Measurements from ENCODE around the gene KIAA1217.
A peak's percentile ranks its signal among the peaks of the same experiment; 100 is the strongest.

The KIAA1217 gene

DNA sequence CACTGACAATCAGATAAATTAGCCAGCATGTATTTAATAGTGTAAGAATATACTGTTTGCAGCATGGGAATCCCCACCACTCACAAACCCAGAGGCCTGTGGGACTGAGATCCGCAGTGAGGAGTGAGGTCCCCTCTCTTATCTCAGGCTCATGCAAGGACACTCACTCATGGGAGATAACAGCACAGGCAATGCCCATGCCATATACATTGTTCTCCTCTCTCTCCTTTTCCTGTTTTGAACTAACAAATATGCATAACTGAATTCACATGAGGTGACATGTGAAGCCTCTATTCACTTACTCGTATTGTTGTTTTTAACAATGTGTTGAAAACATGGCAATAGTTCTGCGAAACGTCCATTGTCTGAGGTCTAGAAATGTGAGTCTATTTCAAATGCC is 284.2 kb downstream of the KIAA1217 start:
- DNase-seq (ENCODE audit: low read depth in 4 of 4, low spot score in 1 of 4): no peak

DNA sequence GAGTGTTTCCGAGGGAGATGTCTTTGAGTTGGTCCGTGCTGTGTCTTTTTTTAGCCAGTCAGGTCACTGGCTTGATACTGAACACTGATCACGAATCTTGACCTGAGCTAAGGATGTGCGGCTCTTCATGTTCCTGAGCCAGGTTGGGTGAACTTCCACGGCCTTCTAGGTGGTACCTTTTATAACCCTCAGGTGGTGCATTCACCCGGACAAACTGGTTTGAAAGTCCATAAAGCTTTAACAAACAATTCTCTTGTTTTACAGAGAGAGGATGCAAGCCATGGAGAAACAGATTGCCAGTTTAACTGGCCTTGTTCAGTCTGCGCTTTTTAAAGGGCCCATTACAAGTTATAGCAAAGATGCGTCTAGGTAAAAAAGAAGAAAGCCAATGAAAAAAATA is 285.3 kb downstream of the KIAA1217 start:
- DNase-seq (ENCODE audit: low read depth in 4 of 4, low spot score in 1 of 4): no peak

DNA sequence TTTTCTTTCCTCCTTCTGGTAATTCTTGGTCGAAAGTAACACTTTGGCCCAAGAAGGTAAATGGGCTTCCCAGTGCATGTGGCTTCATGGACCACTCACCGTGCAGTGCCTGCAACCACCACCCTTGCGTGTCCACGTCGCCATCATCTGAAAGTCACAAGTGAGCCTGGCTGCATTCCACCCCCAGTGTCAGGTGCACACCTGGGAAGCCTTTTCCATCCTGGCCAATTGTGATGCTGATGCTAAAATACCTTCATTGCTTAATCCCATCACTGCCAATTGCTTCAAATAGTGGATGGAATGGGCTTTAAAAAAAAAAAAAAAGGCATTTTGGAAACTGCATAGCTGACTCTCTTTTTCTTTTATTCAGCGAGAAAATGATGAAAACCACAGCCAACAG is 285.8 kb downstream of the KIAA1217 start:
- no peak for DNase-seq (ENCODE audit: low read depth in 4 of 4, low spot score in 1 of 4)

GRCh38 chr10:24495666-24496460 is 286.9 kb downstream of the KIAA1217 start:
- DNase-seq (ENCODE audit: low read depth in 4 of 4, low spot score in 1 of 4): no peak

DNA sequence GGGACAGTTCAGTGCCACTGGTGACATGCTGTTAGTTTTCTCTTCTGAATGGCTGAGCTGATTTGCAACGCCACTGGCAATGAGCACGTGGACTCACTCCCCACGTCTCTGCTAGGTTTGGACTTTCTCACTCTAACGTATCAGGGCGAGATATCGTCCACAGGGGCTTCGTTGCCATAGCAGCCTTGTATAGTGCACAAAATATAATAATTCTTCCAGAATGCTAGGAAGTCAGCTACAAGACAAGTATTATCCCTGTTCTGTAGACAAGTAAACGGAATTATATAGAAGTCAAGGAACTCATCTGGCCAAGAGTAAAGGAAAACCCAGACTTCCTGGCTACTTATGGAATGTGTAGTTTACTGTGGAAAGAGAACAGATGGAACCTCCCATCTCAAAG is 288.0 kb downstream of the KIAA1217 start:
- no peak for DNase-seq (ENCODE audit: low read depth in 4 of 4, low spot score in 1 of 4)

DNA sequence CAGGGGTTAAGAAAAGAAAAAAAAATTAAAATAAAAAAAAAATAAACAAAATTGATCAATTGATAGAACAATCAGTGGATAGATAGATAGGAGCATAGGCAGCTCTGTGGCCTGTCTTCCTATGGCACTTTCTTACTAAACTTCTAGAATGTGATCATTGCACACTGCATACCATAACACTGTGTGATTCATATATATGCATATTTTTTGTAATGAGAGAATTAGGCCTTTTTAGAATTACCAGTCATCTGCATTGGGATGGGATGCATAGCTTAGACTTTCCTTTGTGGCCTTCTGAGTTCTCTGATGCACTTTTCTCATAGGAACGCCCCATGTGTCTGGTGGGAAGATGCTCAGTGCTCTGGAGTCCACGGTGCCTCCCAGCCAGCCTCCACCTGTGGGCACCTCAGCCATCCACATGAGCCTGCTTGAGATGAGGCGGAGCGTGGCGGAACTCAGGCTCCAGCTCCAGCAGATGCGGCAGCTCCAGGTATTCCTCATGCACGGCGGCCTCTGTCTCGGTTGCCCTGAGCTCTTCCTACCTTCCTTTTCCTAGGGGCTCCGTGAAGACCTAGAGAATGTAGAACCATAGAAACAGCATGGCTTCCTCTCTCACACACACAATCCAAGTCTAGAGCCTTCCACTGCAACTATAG is 292.2 kb downstream of the KIAA1217 start:
- no peak for DNase-seq (ENCODE audit: low read depth in 4 of 4, low spot score in 1 of 4)

- no peak for DNase-seq (ENCODE audit: low read depth in 4 of 4, low spot score in 1 of 4)
Observed at GRCh38 chr10:24502006-24502405, 293.1 kb downstream of the KIAA1217 start.

DNA sequence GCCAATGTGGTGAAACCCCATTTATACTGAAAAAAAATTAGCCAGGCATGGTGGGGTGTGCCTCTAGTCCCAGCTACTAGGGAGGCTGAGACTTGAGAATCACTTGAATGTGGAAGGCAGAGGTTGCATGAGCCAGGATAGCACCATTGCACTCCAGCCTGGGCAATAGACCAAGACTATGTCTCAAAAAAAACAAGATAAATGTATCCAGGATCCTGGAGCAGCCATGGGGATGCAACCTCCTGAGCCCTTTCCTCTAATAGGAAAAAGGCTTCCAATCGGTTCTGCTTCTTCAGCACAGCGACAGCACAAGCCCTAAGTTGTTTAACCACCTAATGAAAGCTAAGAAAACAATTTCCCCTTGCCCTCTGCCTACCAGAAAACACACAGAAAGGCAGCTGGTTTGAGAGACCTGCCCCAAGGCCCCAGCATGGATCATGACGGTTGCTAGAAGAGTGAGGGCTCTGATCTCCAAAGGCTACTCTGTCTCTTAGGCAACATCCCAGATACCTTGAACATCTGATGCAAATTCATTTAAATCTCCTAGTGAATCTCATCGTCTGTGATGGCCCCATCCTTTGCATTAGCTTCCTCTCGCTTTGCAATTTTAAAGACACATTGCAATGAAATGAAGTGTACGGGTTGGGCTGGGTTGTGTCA is 294.0 kb downstream of the KIAA1217 start:
- no peak for DNase-seq (ENCODE audit: low read depth in 4 of 4, low spot score in 1 of 4)

- no peak for DNase-seq (ENCODE audit: low read depth in 4 of 4, low spot score in 1 of 4)
Observed at GRCh38 chr10:24503461-24504320, 294.8 kb downstream of the KIAA1217 start.

- DNase-seq (ENCODE audit: low read depth in 4 of 4, low spot score in 1 of 4): no peak
Observed at GRCh38 chr10:24505759-24506158, 296.8 kb downstream of the KIAA1217 start.

DNA sequence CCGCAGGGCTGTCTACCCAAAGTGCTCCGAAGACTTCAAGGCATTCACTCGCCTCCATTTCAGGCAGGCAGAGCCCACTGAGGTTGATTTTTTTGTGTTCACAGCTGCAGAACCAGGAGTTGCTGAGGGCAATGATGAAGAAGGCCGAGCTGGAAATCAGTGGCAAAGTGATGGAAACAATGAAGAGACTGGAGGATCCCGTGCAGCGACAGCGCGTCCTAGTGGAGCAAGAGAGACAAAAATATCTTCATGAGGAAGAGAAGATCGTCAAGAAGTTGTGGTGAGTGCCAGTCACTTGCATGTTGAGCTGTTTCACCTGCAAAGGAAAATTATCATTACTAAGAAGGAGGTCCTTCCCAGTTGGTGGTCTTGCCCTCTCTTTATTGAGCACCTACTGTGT is 304.2 kb downstream of the KIAA1217 start:
- DNase-seq (ENCODE audit: low read depth in 4 of 4, low spot score in 1 of 4): no peak

DNA sequence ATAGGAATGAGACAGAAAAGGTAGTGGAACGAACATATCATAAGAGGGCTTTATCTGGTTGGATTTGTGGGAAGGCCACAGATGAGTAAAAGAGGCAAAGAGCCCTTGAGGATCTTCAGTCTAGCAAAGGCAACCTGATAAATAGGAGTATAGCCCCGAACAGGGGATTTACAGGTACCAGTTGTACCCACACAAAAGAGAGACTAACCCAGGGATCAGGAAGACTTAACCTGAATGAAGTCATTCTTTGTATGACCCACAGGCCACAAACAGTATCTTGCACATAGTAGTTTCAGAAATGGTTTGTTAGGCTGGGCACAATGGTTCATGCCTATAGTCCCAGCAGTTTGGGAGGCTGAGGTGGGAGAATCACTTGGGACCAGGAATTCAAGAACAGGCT is 306.5 kb downstream of the KIAA1217 start:
- no peak for DNase-seq (ENCODE audit: low read depth in 4 of 4, low spot score in 1 of 4)

GRCh38 chr10:24518411-24518810 is 309.5 kb downstream of the KIAA1217 start:
- DNase-seq (ENCODE audit: low read depth in 4 of 4, low spot score in 1 of 4): no peak

DNA sequence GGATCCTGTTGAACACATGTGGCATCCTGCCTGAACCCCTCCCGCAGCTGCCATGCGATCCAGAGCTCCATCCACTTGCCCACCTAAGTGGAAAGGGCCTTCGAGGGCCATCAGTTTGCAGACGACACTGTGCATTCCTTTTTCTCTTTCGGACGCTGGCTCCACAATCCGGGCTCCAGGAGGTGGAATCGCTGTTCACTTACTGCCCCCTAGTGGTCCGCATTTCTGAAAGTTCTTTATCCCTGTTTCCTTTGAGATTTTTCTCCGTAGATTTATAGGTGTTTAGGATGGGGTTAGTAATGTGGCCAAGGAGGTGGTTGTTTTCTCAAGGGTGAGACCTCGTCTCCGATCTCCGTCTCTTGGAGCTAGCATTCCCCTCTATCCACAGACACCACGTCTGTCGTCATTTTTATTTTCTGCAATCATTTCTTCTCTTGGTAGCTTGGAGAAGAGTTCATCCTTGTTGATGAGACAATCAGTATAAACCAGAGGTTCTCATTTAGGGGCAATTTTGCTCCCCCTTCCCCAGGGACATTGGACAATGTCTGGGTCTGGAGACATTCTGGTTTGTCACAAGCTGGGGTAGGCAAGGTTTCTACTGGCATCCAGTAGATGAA is 310.2 kb downstream of the KIAA1217 start:
- peak; percentile 11 to 32 (median 20) for DNase-seq (ENCODE audit: low read depth in 4 of 4, low spot score in 1 of 4)

DNA sequence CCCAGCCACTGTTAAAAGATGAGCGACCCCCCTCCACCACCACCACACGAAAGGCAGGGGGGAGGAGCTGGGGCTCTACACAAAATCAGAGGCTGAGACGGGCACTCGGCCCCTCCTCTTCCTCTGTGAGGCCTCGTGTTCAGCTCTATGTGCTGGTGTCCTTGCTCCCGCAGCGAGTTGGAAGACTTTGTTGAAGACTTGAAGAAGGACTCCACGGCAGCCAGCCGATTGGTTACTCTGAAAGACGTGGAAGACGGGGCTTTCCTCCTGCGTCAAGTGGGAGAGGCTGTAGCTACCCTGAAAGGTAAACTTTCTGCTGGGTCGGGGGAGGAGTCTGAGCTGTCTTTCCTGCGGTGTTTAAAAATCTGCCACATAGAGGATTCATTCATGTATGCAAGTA is 311.0 kb downstream of the KIAA1217 start:
- DNase-seq (ENCODE audit: low read depth in 4 of 4, low spot score in 1 of 4): peak in 2 of 4 experiments; percentile 7 to 10

- no peak for DNase-seq (ENCODE audit: low read depth in 4 of 4, low spot score in 1 of 4)
Observed at GRCh38 chr10:24524314-24524713, 315.4 kb downstream of the KIAA1217 start.

- DNase-seq (ENCODE audit: low read depth in 4 of 4, low spot score in 1 of 4): no peak
Observed at GRCh38 chr10:24526085-24526649, 317.2 kb downstream of the KIAA1217 start.

GRCh38 chr10:24528946-24529345 is 320.0 kb downstream of the KIAA1217 start:
- no peak for DNase-seq (ENCODE audit: low read depth in 4 of 4, low spot score in 1 of 4)

- DNase-seq (ENCODE audit: low read depth in 4 of 4, low spot score in 1 of 4): no peak
Observed at GRCh38 chr10:24531439-24531838, 322.5 kb downstream of the KIAA1217 start.

- no peak for DNase-seq (ENCODE audit: low read depth in 4 of 4, low spot score in 1 of 4)
Observed at GRCh38 chr10:24533981-24534380, 325.0 kb downstream of the KIAA1217 start.

Data from stimulated activated CD4-positive, alpha-beta T cell treated with anti-CD3 and anti-CD28 coated beads, Interleukin-1b, Interleukin-23, amount 100 ng/mL, for 24 hours (primary cell).